UCSD-AML1 (cell line): ENCODE results near the gene SNX30.
A peak's percentile ranks its signal among the peaks of the same experiment; 100 is the strongest.

Experiments
- DNase-seq: peaks from one replicate; lab custom pipeline; 2025; ENCODE audit not compliant: unreplicated experiment; lab: John Stamatoyannopoulos, UW

SNX30 gene

DNA sequence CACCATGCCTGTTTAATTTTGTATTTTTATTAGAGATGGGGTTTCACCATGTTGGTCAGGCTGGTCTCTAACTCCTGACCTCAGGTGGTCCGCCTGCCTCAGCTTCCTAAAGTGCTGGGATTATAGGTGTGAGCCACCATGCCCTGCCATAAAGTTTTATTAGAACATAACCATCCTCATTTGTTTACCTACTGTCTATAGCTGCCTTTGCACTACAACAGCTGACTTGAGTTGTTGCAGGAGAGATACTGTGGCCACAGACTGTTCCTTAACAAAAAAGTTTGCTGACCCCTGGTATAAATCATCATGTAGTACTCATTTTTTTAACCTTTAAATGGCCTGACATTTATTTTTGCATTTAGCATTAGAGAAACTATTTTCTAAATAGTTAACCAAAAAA, 31.7 kb downstream of the SNX30 start:
- DNase-seq = no peak

DNA sequence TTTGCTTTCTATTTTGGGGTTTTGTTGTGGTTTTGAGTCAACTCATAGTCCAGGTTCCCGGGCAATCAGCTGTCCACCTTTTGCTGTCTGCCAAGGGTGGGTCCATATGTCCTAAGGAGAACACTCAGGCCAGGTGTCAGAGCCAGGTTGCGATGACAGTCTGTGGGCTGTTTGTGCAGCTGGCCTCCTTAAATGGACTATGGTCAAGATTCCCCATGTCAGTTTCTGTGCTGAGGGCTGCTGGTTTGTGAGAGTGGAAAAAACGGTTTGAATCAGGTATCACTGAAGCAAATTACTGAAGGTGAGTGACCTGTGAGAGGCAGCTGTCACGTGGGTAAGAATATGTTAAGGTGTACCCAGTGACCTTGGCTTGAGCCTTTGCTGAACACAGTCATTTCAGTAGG, 33.0 kb downstream of the SNX30 start:
- no peak for DNase-seq

DNA sequence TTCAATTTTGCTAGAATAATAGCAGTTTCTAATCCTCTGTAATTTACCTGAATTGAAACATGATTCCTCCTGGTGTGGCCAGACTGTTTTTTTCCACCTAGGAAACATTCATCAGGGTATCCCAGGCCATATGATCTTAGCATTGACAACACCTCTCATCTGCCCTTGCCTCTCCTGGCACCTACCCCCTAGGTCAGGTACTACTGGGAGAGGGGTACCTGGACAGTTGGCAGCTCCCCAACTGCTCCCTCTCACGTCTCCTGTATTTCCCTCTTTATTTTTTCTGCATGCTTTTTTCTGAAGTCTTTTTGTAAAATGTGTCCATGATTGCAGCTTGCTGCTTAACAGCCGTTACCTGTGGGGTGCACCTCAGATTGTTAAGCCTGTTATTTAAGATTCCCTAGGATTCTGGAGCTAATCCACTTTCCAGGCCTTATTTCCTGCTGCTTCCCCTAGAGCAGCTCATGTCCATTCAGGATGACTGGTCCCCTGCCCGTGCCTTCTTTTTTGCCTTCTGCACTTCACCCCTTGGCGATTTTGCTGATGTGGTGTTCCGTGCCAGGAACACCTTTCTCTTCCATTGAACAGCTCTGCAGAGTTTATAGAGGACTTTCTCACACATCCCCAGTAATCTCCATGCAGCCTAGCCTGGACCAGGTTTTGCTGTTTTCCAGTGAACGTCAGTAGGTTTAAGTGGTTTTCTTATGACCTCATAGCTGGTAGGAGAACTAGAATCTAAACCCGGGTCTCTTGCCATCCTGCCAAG, 33.6 kb downstream of the SNX30 start:
- no peak for DNase-seq

DNA sequence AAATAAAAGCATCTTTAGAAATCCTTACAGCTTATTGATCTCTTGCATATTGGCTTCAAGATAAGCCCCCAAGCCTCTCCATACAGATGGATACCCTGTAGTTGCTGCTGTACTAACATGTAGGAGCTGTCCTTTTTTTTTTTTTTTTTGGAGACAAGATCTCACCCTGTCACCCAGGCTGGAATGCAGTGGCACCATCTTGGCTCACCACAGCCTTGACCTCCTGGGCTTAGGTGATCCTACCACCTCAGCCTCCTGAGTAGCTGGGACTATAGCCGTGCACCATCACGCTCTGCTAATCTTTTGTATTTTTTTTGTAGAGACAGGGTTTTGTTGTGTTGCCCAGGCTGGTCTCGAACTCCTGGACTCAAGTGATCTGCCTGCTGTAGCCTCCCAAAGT, 35.4 kb downstream of the SNX30 start:
- no peak for DNase-seq

DNA sequence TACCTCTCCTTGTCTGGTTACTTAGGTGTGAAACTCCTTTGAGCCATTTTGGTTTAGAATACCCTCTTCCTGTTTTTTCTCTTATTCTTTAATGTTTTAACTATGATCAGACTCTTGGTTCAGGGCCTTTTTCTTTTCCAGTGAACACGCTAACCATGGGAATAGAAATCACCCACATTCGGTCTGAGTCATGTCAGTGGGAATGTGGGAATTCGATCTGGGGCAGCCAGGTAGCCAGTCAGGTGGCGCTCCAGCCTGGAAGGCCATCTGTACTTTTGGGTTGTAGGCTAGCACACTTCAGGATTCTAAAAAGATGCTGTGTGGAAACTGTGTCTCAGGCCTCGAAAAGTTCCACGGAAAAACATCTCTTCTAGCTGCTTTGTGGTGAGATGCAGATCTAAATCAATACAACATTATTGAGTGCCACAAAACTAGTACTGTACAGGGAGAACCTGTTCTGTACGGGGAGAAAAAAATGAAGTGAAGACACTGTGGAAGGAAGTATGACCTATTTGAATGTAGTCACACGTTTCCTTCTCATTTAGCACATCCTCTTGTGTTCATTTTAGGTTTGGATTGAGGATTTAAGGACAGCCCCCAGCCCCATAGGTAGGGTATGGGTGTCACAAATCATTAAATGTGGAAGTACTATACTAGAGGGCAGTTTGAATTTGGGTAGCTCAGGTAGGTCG, 36.4 kb downstream of the SNX30 start:
- no peak for DNase-seq

DNA sequence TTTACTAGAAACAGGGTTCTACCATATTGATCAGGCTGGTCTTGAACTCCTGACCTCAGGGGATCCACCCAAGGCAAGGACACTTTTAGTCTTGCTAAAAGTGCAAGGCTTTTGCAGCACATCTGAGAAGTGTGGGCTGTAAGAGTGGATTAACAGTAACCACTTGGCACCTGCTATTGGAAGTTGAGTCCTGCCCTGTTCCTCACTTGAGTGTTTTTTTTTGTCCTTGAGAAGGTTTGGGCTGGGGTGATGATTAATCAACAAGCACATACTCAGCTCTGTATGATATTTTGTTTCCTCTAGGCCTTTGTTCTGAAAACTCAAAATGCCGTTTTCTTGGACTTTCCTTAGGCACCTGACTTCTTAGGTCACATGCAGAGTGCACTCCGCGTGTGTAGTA, 37.4 kb downstream of the SNX30 start:
- DNase-seq = no peak

DNA sequence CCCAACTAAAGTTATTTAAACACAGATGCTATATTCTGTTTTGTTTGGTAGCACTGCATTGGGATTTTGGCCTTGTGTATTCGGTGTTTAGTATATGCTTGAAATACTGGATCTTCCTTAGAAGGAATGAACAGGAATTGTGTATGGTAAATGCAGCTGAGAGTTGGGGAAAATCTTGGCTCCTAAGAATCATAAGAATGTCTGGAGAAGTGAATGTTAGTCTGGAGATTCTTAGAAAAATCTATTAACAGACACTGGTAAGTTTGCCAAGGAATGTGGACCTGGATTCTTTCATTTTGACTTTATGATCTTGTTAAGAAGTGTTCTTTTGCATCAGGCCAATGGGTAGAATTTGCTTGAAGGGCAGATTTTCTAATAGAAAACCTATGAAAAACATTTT, 38.9 kb downstream of the SNX30 start:
- no peak for DNase-seq

DNA sequence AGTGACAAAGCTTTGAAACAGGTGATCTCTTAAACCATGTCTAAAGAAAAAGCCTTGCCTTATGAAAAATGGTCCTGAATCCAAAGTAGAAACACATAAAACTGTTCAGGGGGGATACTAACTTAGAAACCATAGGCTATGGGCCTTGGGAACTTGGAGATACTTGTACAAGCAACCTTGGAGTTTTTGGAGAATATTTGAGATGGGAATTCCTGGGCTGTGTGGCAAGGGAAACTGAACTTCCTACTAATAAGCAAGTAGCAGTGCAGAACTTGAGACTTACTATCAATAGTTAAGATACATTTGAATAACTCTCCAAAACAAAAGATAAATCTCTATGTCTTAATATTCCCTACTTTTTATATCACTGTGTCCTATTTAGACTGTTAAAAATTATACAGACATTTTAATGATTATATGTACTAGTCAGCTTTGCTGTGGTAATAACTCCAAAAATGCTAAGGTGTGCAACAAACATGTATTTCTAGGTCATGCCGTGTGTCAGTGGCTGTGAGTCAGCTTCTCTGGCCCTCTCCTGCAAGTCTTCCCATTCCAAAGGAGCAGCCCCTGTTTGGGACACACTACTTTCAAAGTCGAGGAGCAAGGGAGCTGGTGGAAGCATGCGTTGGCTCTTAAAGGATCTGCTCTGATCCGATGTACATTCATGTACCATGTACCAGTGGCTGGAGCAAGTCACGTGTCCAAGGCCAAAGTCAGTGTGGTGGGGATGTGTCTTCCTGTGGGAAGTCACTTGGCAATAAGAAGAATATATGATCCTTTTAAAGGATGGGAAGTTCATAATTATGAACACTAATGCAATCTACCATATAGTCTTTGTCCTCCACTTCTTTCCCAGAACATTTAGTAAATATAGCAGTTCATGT, 39.6 kb downstream of the SNX30 start:
- no peak for DNase-seq

DNA sequence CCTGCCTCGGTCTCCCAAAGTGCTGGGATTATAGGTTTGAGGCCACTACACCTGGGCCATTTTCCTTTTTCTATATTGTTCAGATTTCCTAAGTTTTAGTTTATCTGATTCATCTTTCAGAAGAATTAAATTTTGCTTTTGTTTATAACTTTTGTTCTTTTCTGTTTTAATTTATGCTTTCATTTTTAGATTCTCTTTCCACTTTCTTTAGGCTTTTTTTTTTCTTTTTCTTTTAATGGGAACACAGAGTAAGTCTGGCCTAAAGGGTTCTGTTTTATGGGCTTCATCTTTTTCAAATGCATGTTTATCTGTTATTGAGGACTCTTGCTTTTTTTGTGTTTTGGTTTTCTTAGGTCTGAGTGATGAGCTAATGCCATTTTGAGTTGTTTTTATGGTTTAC, 42.1 kb downstream of the SNX30 start:
- no peak for DNase-seq

DNA sequence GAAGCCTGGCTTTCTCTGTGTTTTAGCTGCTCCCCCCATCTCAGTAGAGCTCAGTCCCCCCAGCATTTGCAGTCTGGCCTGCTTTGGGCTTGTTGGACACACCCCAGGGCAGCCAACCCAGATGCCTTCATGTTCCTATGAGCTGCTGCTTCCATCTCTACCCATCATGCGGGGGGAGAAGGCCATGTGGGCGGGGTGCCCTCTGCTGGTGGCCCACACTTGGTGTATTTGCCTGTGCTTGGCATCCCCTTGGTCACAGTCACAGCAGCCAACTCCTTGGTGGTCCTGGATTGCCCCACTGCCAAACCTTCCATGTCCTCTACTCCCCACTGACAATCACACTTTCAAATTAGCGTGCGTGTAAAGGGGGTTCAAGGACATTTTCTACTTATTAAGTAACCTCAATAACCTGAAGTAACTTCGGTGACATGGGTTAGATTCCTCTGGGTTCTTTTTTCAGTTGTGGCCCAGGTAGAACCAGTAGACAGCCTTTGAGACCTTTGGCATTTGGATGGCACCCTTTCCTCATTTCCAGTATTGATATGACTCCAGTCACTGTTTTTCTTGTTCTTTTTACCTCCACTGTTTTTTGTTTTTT, 42.8 kb downstream of the SNX30 start:
- peak; percentile 82 for DNase-seq

DNA sequence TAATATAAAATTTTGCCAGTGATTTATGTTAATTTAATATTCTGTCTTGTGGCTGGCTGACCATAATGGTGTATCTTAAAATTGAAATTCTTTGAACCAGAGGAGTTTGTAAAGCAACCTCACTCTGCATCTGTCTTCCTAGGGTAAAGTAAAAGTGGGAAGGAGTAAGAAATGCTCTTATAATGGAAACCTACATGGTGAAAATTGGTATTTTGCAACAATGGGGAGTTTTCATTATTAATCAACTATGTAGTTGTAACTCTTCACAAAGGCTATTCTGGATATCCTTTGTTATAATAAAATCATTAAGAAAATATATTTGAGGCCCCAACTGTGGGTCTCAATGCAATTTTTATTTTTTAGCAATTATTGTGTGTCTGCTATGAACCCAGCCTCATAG, 44.2 kb downstream of the SNX30 start:
- DNase-seq = no peak

DNA sequence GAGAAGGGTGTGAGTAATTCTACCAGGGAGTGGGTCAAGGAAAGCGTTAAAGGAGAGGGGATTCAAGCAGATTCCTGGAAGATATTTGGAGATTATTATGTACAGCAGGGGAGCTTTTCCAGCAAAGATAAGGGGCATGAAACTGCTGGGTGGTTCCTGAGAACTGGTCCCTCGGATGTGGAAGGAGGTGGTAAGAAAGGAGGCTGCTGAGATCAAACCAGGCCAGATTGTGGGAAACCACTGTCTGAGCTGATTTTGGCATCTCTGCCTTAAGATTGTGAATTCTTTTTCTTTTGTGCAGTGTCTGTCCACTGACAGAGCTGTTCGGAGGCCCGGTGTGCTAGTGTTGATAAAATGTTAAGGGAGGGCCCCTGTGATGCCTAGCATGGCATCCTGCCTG, 45.4 kb downstream of the SNX30 start:
- no peak for DNase-seq

DNA sequence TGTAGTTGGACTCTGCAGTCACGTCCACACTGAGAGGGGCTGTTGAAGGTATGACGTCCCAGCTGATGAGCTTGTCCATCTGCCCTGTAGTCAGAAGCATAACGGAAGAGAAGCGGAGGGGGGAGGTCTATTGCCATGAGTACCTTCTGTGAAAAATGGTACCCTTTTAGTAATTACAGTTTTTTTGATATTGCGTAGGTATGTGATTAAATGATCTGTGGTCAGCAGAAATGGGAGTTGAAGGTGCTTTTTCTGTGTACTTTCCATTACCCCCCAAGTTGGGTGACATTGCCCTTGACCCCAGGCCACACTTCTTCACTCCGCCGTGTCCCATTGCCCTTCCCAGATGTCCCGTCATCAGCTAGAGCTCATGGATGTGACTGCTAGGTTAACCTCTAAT, 45.9 kb downstream of the SNX30 start:
- no peak for DNase-seq

DNA sequence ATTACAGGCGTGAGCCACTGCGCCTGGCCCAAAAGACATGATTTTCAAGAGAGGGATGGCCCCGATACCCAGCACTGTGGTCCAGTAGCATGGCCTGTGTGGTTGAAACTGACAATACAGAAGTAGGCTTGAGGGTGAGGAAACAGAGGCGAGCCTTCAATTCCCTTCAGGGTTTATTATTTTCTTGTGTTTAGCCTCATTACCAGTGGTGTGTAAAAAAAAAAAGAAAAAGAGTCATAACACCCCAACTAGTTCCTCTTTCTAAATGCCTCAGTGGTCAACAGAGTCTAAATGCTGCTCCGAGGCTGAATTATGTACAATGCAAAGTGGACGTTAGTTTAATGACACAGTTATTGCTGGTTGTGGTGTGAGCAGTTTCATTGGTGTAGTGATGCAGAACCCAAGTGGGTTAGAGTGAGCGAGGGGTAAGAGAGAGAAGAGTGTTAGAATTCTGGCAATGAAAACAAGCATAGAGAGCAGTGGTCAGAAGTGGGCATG, 58.8 kb downstream of the SNX30 start:
- DNase-seq = no peak

DNA sequence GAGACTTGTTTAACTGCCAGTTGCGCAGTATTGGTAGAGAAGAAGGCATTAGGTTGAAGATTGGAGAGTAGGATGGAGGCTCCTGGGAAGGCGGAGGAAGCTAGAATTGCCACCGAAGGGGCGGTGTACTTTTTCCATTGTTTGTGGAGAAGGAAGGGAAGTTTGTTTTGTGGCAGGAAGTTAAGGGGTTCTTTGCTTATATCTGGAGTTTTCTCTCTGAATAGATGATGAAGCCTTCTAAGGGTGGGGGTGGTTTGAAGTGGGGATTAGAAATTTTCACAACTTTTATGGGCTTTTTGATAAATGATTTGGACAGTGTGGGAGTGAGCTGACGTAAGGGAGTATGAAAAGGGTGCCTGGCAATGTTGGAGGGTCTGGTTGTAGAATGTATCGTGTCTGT, 59.3 kb downstream of the SNX30 start:
- peak; percentile 31 for DNase-seq

DNA sequence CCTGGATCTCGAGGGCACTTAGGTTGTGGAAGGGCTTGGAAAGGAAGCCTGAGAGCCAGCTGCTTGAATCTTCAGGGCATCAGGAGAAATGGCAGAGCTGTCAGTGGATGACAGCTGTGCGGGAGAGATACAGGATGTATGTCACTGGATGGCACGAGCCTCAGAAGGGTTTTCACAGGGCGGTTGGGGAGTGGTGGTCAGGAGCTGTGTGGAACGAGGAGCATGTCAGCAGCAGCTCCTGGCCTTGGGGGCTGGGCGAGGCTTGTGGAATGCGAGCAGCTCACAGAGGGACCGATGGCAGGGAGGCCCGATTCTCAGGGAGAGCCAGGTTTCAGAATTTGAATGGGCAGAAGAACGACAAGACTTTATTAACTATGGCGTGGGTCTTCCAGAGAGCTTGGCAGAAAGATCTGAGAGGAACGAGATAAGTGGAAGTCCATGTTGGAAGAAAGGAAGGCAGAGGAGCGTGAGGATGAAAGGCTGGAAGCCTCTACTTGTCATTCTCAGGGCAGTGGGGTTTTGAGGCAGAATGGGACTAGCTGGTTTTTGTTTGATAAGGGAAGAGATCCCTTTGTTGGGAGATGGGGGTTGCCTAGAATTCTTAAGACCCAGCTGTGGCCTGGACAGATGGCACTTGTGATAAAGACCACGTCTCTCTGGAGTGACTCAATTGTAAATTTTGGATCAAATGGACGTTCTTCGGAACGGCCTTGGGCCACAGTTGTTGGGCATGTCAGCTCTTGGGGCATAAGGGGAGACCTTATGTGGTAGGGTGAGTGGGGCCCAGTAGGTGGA, 60.3 kb downstream of the SNX30 start:
- DNase-seq = peak; percentile 32

DNA sequence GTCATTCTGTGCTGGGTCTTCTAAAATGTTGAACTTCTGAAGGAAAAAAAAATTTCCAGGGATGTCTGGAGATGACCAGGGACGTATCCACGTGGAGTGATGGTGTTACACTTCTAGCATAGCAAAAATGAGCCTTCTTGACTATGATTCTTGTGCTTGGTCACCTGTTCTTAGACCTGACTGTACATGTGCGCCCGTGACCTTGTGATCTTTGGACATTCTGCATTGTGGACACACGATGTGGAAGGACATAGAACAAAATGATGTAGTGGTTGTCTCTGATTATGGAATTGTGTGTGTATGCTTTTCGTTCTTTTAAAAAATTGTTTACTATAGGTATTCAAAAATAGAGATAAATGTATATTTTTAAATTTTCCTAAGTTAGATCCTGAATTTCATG, 61.0 kb downstream of the SNX30 start:
- DNase-seq = no peak

DNA sequence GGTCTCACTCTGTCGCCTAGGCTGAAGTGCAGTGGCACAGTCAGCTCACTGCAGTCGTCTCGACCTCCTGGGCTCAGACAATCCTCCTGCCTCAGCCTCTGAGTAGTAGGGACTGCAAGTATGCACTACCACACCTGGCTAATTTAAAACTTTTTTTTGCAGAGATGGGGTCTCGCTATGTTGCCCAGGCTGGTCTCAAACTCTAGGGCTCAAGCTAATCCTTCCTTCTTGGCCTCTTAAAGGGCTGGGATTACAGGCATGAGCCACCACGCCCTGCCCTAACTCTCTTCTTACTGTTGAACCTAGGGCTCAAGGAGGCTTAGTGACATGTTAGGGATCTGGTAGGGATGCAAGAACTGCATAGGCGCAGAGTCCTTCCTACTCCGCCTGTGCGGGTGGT, 65.3 kb downstream of the SNX30 start:
- no peak for DNase-seq

DNA sequence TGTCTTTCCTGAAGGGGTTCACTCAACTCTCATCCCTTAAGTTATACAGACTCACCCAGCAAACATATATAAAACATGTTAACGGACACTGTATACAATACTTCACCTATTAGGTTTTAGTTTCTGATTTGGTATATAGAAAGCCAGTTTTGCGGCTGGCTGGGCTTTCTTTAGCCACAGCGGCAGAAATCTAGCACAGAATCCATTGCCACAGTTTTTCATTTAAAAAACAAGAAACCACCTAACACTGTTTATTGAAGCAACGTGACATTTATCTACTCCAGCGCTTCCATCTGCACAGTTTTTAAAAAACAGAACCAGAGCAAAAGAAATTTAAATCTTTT, 67.3 kb downstream of the SNX30 start:
- DNase-seq = no peak

DNA sequence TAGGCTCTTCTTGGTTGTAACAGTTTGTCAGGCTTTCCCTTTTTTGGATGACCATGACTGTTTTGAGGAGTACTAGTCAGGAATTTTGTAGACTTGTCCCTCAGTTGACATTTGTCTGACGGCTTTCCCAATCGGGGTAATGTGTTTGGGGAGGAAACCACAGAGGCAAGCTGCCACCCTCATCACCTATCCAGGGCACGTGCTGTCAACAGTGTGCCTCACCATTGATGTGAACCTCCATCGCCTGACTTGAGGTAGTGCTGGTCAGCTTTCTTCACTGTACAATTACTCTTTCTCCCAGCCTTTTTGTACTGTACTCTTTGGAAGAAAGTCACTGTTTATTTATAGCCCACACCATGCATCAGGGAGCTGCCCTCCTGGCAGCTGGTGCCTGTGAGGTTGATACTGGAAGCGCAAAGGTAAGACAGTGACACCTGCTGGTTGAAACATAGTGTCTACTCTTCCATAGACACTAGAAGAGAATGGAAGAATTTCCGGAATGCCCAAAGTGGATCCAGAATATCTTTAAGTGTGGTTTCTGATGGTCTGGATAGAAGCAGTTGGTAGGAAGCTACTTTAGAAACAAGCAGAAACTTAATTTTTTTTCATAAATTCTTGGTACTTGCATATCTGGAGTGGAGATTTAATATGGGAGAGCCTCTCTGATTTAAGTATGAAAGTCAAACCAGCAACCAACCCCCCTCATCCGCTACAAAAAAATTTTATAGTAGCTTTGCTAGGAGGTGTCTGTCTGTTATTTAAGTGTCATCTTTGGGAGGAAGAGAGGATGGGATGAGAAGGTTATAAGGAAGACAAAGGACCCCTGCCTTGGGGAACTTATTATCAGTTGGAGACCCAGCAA, 69.3 kb downstream of the SNX30 start:
- DNase-seq = peak; percentile 29
